ENCODE measurements around the gene C5orf63. TPM values are rescaled to one million over a fixed set of nuclear protein-coding genes. Genes with fewer than 3 reads are reported as not detected.

C5orf63 gene
- total RNA-seq, 1 donor from 2014 or later = 22.5 TPM

GRCh38 chr5:127085371-127085770 is 12.1 kb upstream of the C5orf63 start:
- ATAC-seq (ENCODE audit: low read depth) = no peak
- no peak overlapping the region for H3K4me3 Mint-ChIP-seq
- CTCF ChIA-PET = no interaction called here

GRCh38 chr5:127084656-127085055 is 11.4 kb upstream of the C5orf63 start:
- ATAC-seq (ENCODE audit: low read depth) = no peak
- TF ChIP-seq, protein P1, sequence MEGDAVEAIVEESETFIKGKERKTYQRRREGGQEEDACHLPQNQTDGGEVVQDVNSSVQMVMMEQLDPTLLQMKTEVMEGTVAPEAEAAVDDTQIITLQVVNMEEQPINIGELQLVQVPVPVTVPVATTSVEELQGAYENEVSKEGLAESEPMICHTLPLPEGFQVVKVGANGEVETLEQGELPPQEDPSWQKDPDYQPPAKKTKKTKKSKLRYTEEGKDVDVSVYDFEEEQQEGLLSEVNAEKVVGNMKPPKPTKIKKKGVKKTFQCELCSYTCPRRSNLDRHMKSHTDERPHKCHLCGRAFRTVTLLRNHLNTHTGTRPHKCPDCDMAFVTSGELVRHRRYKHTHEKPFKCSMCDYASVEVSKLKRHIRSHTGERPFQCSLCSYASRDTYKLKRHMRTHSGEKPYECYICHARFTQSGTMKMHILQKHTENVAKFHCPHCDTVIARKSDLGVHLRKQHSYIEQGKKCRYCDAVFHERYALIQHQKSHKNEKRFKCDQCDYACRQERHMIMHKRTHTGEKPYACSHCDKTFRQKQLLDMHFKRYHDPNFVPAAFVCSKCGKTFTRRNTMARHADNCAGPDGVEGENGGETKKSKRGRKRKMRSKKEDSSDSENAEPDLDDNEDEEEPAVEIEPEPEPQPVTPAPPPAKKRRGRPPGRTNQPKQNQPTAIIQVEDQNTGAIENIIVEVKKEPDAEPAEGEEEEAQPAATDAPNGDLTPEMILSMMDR (IDR thresholded peaks at IDR 0.05) = no peak
- peaks cover 13% of the 10 kb centered on the region for H3K4me1 Mint-ChIP-seq
- no peaks in the 10 kb centered on the region for H3K36me3 Mint-ChIP-seq (ENCODE audit: low read depth)
- no peak overlapping the region for H3K4me3 Mint-ChIP-seq
- DNase-seq = no peak
- no peaks in the 10 kb centered on the region for H3K27me3 Mint-ChIP-seq
- intact Hi-C loops (cut with micrococcal nuclease) = no loop called here
- H3K9me3 Mint-ChIP-seq = no peaks in the 10 kb centered on the region
- ChIA-PET CTCF (no interaction called here), POLR2A (no interaction called here)
- no peak overlapping the region for H3K27ac Mint-ChIP-seq

More at GRCh38 chr5:127085371-127085770, 12.1 kb upstream of the C5orf63 start:
- H3K9me3 Mint-ChIP-seq = no peaks in the 10 kb centered on the region
- no peaks in the 10 kb centered on the region for H3K36me3 Mint-ChIP-seq (ENCODE audit: low read depth)
- DNase-seq = no peak
- no peaks in the 10 kb centered on the region for H3K27me3 Mint-ChIP-seq
- peaks cover 10% of the 10 kb centered on the region for H3K4me1 Mint-ChIP-seq
- intact Hi-C loops (cut with micrococcal nuclease) = no loop called here
- H3K27ac Mint-ChIP-seq = no peak overlapping the region
- POLR2A ChIA-PET = no interaction called here
- TF ChIP-seq, protein P1 (IDR thresholded peaks at IDR 0.05) = no peak

DNA sequence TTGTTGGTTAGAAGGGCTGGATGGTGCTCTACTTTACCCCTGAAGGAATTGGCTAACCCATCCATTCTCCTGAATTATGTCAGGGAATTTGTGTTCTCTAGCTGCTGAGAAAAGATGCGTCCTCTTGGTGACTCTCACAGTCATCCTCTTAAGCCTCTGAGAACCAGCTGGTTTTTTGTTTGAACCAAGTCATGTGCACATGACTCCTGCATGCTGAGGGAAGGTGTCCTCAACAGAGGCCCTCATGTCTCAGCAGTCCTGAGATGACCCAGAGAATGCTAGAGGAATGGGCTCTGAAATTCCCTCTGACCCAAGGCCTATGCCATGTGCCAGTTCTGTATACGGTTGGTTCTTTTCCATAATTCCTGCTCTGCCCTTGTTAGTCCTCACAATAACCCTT is 10.4 kb upstream of the C5orf63 start:
- intact Hi-C loops (cut with micrococcal nuclease) = no loop called here
- Mint-ChIP-seq H3K27ac (no peak overlapping the region), H3K27me3 (no peaks in the 10 kb centered on the region), H3K4me1 (peaks cover 7% of the 10 kb centered on the region), H3K4me3 (no peak overlapping the region), H3K36me3 (ENCODE audit: low read depth) (no peaks in the 10 kb centered on the region), H3K9me3 (no peaks in the 10 kb centered on the region)
- ChIA-PET CTCF (no interaction called here), POLR2A (no interaction called here)
- ATAC-seq (ENCODE audit: low read depth) (no peak), DNase-seq (no peak)
- TF ChIP-seq, protein P1 (IDR thresholded peaks at IDR 0.05) = no peak

GRCh38 chr5:127079994-127080491 is 6.7 kb upstream of the C5orf63 start:
- Mint-ChIP-seq H3K9me3 (no peaks in the 10 kb centered on the region), H3K27me3 (no peaks in the 10 kb centered on the region), H3K4me3 (no peak overlapping the region), H3K36me3 (ENCODE audit: low read depth) (no peaks in the 10 kb centered on the region), H3K27ac (no peak overlapping the region), H3K4me1 (peaks cover 4% of the 10 kb centered on the region)
- no peak for DNase-seq
- POLR2A ChIA-PET = no interaction called here
- intact Hi-C loops (cut with micrococcal nuclease) = no loop called here
- TF ChIP-seq, protein P1 (IDR thresholded peaks at IDR 0.05) = no peak
- CTCF ChIA-PET = no interaction called here
- no peak for ATAC-seq (ENCODE audit: low read depth)

- no peak for ATAC-seq (ENCODE audit: low read depth)
- H3K4me3 Mint-ChIP-seq = no peak overlapping the region
- no peak overlapping the region for H3K27ac Mint-ChIP-seq
- ChIA-PET CTCF (no interaction called here), POLR2A (no interaction called here)
- TF ChIP-seq, protein P1 (IDR thresholded peaks at IDR 0.05) = no peak
- no peaks in the 10 kb centered on the region for H3K27me3 Mint-ChIP-seq
- H3K4me1 Mint-ChIP-seq = peaks cover 12% of the 10 kb centered on the region
- intact Hi-C loops (cut with micrococcal nuclease) = no loop called here
- H3K9me3 Mint-ChIP-seq = no peaks in the 10 kb centered on the region
- DNase-seq = no peak
- H3K36me3 Mint-ChIP-seq (ENCODE audit: low read depth) = peaks cover 4% of the 10 kb centered on the region
These were observed 4.1 kb upstream of the C5orf63 start for GRCh38 chr5:127077366-127077765.

Data from activated B cell treated with CpG ODN at 0.5 μM for 24 hours (primary cell).